Liver (tissue), 9 donors: ENCODE measurements around the gene DNAJC8. TPM values are rescaled to one million over a fixed set of nuclear protein-coding genes. Genes with fewer than 3 reads are reported as not detected.
A peak's percentile ranks its signal among the peaks of the same experiment; 100 is the strongest.

Source experiments
- DNase-seq: peaks from one replicate; pipeline ENCODE4 v3.0.0-alpha.2; 2017; ENCODE audit warnings: low spot score
- H3K27ac ChIP-seq, 2 donors: one replicate each; pipeline ENCODE4 v1.7.0; 2013; ENCODE audit warnings: inconsistent platforms in 2 of 2, low read length in 2 of 2, control low read depth in 1 of 2, low read depth in 1 of 2, mild to moderate bottlenecking in 1 of 2
- H3K27me3 ChIP-seq, 4 donors: one replicate each; pipeline versions ENCODE4 v1.6.1 to v1.7.0; 2013; ENCODE audit warnings: low read length in 3 of 4, inconsistent platforms in 1 of 4, mild to moderate bottlenecking in 1 of 4, moderate library complexity in 1 of 4; ENCODE audit not compliant: control insufficient read depth in 4 of 4, insufficient read depth in 4 of 4
- H3K36me3 ChIP-seq, 4 donors: one replicate each; pipeline versions ENCODE4 v1.6.1 to v1.7.0; 2013; ENCODE audit warnings: low read length in 3 of 4, mild to moderate bottlenecking in 3 of 4, low read depth in 1 of 4, moderate library complexity in 1 of 4; ENCODE audit not compliant: control insufficient read depth in 4 of 4, insufficient read depth in 3 of 4
- H3K4me1 ChIP-seq, 4 donors: one replicate each; pipeline versions ENCODE4 v1.6.1 to v1.7.0; 2013; ENCODE audit warnings: low read length in 3 of 4, mild to moderate bottlenecking in 3 of 4, moderate library complexity in 1 of 4; ENCODE audit not compliant: control insufficient read depth in 4 of 4, insufficient read depth in 4 of 4
- H3K4me3 ChIP-seq, 3 donors: one replicate each; pipeline versions ENCODE4 v1.6.1 to v1.7.0; 2013; ENCODE audit warnings: low read length in 3 of 3, control low read depth in 1 of 3, low read depth in 1 of 3, mild to moderate bottlenecking in 1 of 3
- H3K9ac ChIP-seq, 2 donors: one replicate each; pipeline ENCODE4 v1.7.0; 2013; ENCODE audit warnings: low read length in 2 of 2, mild to moderate bottlenecking in 2 of 2, moderate library complexity in 2 of 2, control low read depth in 1 of 2, low read depth in 1 of 2
- H3K9me3 ChIP-seq, 4 donors: one replicate each; pipeline versions ENCODE4 v1.6.1 to v1.7.0; 2013; ENCODE audit warnings: low read length in 3 of 4; ENCODE audit not compliant: control insufficient read depth in 4 of 4
- CTCF ChIP-seq: fragments of 150-350 bp; IDR thresholded peaks from 2 replicates; pipeline ENCODE4 v1.5.1; 2017; ENCODE audit warnings: improper control_type of control experiment, low read depth, low read length; ENCODE audit not compliant: missing input control
- EGR1 ChIP-seq, 2 donors: IDR thresholded peaks; 2 replicates each; pipeline ENCODE4 v1.6.1; 2016 to 2018; ENCODE audit warnings: antibody characterized with exemption in 2 of 2, low read depth in 2 of 2
- FOXA2 ChIP-seq: IDR thresholded peaks from 2 replicates; pipeline ENCODE4 v1.6.1; 2016; ENCODE audit warnings: antibody characterized with exemption
- GABPA ChIP-seq, 2 donors: IDR thresholded peaks in 1 of 2; conservative IDR thresholded peaks in 1 of 2; 2 replicates each; pipeline ENCODE4 v1.6.1; 2016; ENCODE audit warnings: antibody characterized with exemption in 2 of 2, mild to moderate bottlenecking in 1 of 2, moderate library complexity in 1 of 2
- HNF4A ChIP-seq, 2 donors: conservative IDR thresholded peaks; 2 replicates each; pipeline ENCODE4 v1.6.1; 2016; ENCODE audit warnings: antibody characterized with exemption in 2 of 2, mild to moderate bottlenecking in 2 of 2
- HNF4G ChIP-seq: IDR thresholded peaks from 2 replicates; pipeline ENCODE4 v1.6.1; 2016; ENCODE audit warnings: antibody characterized with exemption
- JUND ChIP-seq, 2 donors: IDR thresholded peaks; 2 replicates each; pipeline ENCODE4 v1.6.1; 2016; ENCODE audit warnings: antibody characterized with exemption in 2 of 2
- NR2F2 ChIP-seq: IDR thresholded peaks from 2 replicates; pipeline ENCODE4 v1.6.1; 2016; ENCODE audit warnings: antibody characterized with exemption
- RAD21 ChIP-seq, 2 donors: IDR thresholded peaks; 2 replicates each; pipeline ENCODE4 v1.6.1; 2016; ENCODE audit warnings: antibody characterized with exemption in 2 of 2, mild to moderate bottlenecking in 2 of 2
- REST ChIP-seq: IDR thresholded peaks from 2 replicates; pipeline ENCODE4 v1.6.1; 2016; ENCODE audit warnings: antibody characterized with exemption, mild to moderate bottlenecking
- RXRA ChIP-seq, 2 donors: IDR thresholded peaks; 2 replicates each; pipeline ENCODE4 v1.6.1; 2017 to 2018; ENCODE audit warnings: antibody characterized with exemption in 2 of 2, mild to moderate bottlenecking in 1 of 2
- SP1 ChIP-seq: IDR thresholded peaks from 2 replicates; pipeline ENCODE4 v1.6.1; 2018; ENCODE audit warnings: antibody characterized with exemption, mild to moderate bottlenecking
- ZBTB33 ChIP-seq: IDR thresholded peaks from 2 replicates; pipeline ENCODE4 v1.6.1; 2016; ENCODE audit warnings: antibody characterized with exemption
- WGBS: extraction: QIAGEN DNeasy Blood & Tissue Kit; methylation state at CpG from one replicate; pipeline ENCODE4 v1.1.7; 2013; 5-methylcytosine and 5-hydroxymethylcytosine counted together
- polyA plus RNA-seq, 2 donors: library from polyadenylated mRNA; stranded (reverse) in 1 of 2; unstranded in 1 of 2; fragments of 200-250 nt in 1 of 2; fragments of >200 nt in 1 of 2; fragmentation: Nextera tagmentation in 1 of 2; extraction: Ambion mirVana in 1 of 2; gene quantifications; one replicate each; pipeline versions ENCODE4 v1.2.1 to v1.2.3, GENCODE V29; 2013 to 2015
- total RNA-seq, 2 donors: library from RNA; depleted of rRNA; stranded (reverse); fragments of >200 nt; gene quantifications; one replicate each; pipeline ENCODE4 v1.2.3, GENCODE V29; 2014
- TF ChIP-seq, protein P1 (sequence below): IDR thresholded peaks from 2 replicates; pipeline ENCODE4 v1.6.1; 2016; ENCODE audit warnings: antibody characterized with exemption
- TF ChIP-seq, protein P2 (sequence below): IDR thresholded peaks from 2 replicates; pipeline ENCODE4 v1.6.1; 2016; ENCODE audit warnings: antibody characterized with exemption
- donor health status: healthy.
- donor health status: healthy.
- donor health status: healthy.
- donor health status: healthy.
- donor health status: healthy.

The DNAJC8 gene
- total and polyA plus RNA-seq, 4 donors = 14.9 to 38.6 (median 25.2) TPM

DNA sequence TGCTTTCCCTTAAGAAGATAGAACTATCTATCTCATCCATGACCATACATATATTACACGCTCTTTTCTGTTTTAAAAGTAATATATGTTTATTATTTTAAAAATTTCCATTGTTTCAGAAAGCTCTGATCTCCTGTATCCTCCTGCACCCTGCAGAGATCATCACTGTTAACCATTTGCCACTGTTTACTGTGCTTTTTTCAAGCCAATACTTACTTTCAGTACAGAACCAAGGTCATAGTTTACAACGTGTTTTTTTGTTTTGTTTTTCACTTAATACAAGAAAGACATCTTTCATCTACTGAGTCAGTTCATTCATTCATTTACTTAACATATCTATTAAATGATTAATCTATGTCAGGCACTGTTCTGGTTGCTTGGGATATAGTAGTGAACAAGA, 36.7 kb upstream of the DNAJC8 start (continued):
- TF ChIP-seq GABPA (IDR thresholded peaks at IDR 0.05 in 1 of 2, conservative IDR thresholded peaks at IDR 0.05 in 1 of 2) (no peak), RAD21 (IDR thresholded peaks at IDR 0.05) (peak; percentile 20 to 40)

DNA sequence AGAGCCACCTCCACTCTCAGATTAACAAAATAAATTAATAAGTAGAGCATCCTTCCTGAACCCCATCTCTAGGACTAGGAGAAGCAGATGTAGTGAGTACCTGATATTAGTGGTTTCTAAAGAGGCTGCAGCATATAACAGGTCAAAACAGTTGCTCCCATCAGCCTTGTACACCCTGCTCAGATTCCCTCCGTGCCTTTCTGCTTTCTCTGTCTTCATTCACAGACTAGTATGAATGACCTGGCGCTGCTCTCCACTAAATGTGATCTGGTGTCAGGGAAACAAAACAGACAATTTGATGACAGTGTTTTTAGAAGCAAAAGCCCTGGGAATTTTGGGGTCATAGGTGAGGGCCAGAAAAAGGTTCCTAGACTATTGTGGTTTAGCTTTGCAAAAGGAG, 34.8 kb upstream of the DNAJC8 start:
- H3K9me3 ChIP-seq = no peaks in the 10 kb centered on the region
- H3K36me3 ChIP-seq = peaks cover 5 to 17% (median 6%) of the 10 kb centered on the region in 4 donors
- peaks cover 22 to 65% (median 60%) of the 10 kb centered on the region in 4 donors for H3K4me1 ChIP-seq
- H3K27me3 ChIP-seq = no peaks in the 10 kb centered on the region
- TF ChIP-seq ZBTB33 (no peak), CTCF (no peak)
- TF ChIP-seq, protein P1, sequence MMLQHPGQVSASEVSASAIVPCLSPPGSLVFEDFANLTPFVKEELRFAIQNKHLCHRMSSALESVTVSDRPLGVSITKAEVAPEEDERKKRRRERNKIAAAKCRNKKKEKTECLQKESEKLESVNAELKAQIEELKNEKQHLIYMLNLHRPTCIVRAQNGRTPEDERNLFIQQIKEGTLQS = no peak
- no peak overlapping the region for H3K4me3 ChIP-seq
- H3K27ac ChIP-seq = peak overlapping the region; percentile 19 to 47
- DNase-seq = no peak
- 68% methylated on average over 2 of the region's 2 CpGs for WGBS
- H3K9ac ChIP-seq = no peak overlapping the region

- Histone ChIP-seq H3K27me3 (no peaks in the 10 kb centered on the region), H3K4me1 (peaks cover 22 to 65% (median 64%) of the 10 kb centered on the region in 4 donors), H3K9me3 (no peaks in the 10 kb centered on the region), H3K36me3 (peaks cover 0 to 11% (median 2%) of the 10 kb centered on the region in 4 donors), H3K27ac (peak overlapping the region; percentile 47 to 58), H3K9ac (no peak overlapping the region), H3K4me3 (no peak overlapping the region)
- WGBS = 31% methylated on average over 5 of the region's 5 CpGs
- no peak for TF ChIP-seq GABPA (IDR thresholded peaks at IDR 0.05 in 1 of 2, conservative IDR thresholded peaks at IDR 0.05 in 1 of 2)
- peak in 1 of 2 donors; percentile 28 for TF ChIP-seq RXRA (IDR thresholded peaks at IDR 0.05)
- TF ChIP-seq RAD21 (IDR thresholded peaks at IDR 0.05) = peak in 1 of 2 donors; percentile 19
- no peak for DNase-seq
Observed at GRCh38 chr1:28266920-28267322, 34.1 kb upstream of the DNAJC8 start.

- H3K9ac ChIP-seq = no peak overlapping the region
- peak overlapping the region in 1 of 2 donors; percentile 6 for H3K27ac ChIP-seq
- H3K9me3 ChIP-seq = no peaks in the 10 kb centered on the region
- peaks cover 0 to 2% (median 0%) of the 10 kb centered on the region in 4 donors for H3K36me3 ChIP-seq
- WGBS = 87% methylated on average over 8 of the region's 8 CpGs
- no peak for DNase-seq
- H3K4me1 ChIP-seq = peaks cover 22 to 76% (median 72%) of the 10 kb centered on the region in 4 donors
- H3K27me3 ChIP-seq = no peaks in the 10 kb centered on the region
- H3K4me3 ChIP-seq = no peak overlapping the region
- TF ChIP-seq EGR1 (IDR thresholded peaks at IDR 0.05; ENCODE audit: low read depth in 2 of 2) (no peak), GABPA (IDR thresholded peaks at IDR 0.05 in 1 of 2, conservative IDR thresholded peaks at IDR 0.05 in 1 of 2) (no peak), NR2F2 (no peak), FOXA2 (no peak), SP1 (no peak), HNF4G (no peak), HNF4A (conservative IDR thresholded peaks at IDR 0.05) (no peak), REST (no peak), JUND (IDR thresholded peaks at IDR 0.05) (no peak), CTCF (no peak)
- TF ChIP-seq, protein P1 = no peak
- TF ChIP-seq, protein P2, sequence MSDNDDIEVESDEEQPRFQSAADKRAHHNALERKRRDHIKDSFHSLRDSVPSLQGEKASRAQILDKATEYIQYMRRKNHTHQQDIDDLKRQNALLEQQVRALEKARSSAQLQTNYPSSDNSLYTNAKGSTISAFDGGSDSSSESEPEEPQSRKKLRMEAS = no peak
Observed at GRCh38 chr1:28265577-28265976, 32.7 kb upstream of the DNAJC8 start.
